Posterior cingulate gyrus (tissue), 11 donors: ENCODE data around the gene NPHP4.

Experiments used
- DNase-seq, 10 donors: peaks; one replicate each; pipeline versions ENCODE4 v3.0.0 to v3.0.0-alpha.2; 2020 to 2021; ENCODE audit warnings: mixed read lengths in 3 of 10
- intact Hi-C: fragments of 100-400 bp; cut with DNase I; formaldehyde crosslinking; loops from one replicate; pipeline ENCODE4 v1.15.1; 2023

Gene NPHP4

DNA sequence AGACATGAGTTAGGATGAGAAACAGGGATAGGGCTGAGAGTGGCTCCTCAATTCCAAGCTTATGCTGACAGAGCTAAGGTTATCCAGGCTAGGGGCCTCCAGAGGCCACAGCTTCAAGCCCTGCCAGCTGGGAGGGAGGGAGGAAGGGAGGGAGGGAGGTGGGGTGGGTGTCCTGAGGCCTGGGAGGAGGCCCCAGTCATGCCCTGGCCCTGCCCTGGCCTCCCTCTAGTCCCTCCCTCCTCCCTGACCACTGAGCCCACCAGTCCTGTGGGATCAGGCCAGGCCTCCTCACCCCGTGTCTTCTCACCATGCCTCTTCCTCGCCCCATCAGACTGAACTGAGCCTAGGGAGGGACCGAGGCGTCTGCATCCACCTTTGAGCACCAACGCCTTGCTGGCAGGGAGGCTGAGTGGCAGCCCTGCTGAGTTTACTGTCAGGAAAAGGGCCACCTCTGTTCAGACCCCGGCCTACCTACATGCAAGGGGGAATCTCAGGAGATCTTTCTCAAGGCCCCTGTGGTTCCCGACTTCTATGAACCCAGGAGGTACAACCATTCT is 116.1 kb downstream of the NPHP4 start:
- intact Hi-C loops: no loop called here
- DNase-seq: peak in 2 of 10 donors; percentile 63 to 67

DNA sequence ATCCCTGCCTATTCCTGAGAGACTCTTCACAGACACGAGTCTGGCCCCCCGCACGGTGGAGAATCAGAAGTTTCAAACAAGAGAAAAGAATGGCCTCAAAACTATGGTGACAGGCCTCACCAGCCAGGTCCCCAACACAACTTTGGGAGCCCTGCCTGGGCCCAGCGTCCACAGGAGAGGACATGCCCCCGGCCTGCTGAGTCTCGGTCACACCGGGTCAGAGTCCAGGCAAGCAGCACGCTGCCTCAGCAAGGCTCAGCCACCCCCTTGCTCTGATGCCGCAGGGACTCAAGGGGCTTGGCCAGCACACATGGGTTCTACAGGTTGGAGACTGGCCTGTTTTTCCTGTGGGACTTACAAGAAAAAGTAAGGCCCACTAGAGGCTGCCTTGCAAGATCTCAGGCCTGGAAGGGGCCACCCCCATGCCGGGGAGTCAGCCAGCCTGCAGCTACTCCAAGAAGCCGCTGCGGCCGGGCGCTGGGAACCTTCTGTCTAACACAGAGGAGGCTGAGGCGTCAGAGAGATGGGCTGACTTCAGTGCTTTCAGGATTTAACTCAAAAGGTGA is 116.8 kb downstream of the NPHP4 start:
- DNase-seq: peak in 1 of 10 donors; percentile 76
- intact Hi-C loops: no loop called here

- no peak for DNase-seq
- intact Hi-C loops: no loop called here
These were observed 117.7 kb downstream of the NPHP4 start for GRCh38 chr1:5874416-5875110.

- DNase-seq: no peak
- intact Hi-C loops: no loop called here
These were observed 118.7 kb downstream of the NPHP4 start for GRCh38 chr1:5873556-5873955.

- intact Hi-C loops: no loop called here
- no peak for DNase-seq
These were observed 119.3 kb downstream of the NPHP4 start for GRCh38 chr1:5872886-5873285.

DNA sequence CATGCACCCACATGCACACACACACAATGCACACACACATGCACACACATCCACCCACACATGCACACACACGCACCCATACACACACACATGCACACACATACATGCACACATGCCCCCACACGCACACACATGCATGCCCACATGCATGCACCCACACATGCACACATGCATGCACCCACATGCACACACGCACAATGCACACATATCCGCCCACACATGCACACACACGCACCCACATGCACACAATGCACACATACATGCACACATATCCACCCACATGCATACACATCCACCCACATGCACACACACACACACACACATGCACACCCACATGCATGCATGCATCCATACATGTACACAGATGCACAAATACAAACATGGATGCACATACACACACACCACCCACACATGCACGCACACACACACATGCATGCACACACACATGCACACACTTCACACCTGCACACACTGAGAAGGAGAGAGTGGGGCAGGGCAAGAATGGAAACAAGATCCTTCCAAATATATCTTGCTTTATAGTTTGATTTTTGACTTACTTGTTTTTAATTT is 123.2 kb downstream of the NPHP4 start:
- intact Hi-C loops: no loop called here
- no peak for DNase-seq

GRCh38 chr1:5865774-5866173 is 126.5 kb downstream of the NPHP4 start:
- intact Hi-C loops: no loop called here
- no peak for DNase-seq

DNA sequence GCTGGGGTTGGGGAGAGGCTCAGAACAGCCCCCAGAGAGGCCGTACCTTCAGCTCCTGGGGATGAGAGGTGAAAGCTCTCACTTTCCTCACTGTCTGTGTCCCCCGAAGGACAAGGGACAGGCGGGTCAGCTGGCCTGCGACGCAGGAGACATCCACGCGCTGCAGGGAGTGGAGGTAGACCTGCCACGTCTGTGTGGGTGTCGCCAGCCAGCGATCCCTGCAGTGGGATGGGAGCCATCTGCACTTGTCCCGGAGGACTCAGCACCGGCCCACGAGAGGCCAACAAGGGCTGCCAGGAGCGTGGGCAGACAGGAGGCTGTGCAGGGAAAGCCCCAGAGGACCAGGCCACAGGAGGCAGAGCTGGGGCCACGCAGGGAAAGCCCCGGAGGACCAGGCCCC is 127.2 kb downstream of the NPHP4 start:
- intact Hi-C loops: no loop called here

DNA sequence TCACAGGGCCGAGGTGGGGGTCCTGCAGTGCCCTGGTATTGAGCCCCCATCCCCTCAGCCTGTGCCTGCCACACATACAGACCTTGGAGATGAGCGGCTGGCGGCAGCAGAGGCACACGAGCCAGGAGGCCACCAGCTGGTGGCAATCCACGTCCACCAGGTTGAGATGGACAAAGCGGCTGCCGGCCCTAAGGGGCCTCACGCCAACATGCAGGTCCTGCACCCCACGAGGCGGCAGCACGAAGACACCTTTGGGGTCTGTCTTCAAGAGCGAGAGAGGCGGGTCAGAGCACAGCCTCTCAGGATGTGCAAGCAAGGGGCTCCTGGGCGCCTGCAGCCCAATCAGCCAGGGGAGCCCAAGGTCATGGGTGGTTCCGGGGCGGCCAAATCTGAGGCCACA is 128.0 kb downstream of the NPHP4 start:
- DNase-seq: no peak
- intact Hi-C loops: no loop called here

More for the DNA sequence above, 127.2 kb downstream of the NPHP4 start:
- DNase-seq: no peak

DNA sequence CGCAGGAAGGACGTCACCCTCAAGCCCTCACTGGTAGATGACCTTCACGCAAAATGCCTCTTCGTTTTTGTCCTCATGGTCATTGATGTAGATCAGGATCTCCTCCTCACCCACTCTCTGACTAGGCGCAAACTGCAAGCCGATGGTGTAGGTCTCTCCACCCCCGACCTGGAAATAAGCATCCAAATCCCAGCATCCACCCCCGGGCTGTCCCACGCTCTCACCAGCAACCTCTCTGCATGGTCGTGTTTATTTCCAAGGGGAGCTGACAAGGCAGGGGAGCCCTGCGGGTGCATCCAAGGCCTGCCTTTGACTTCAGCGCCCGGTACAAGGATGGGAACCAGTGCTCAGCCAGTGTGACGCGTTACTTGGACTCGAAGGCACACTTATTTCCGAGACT is 129.0 kb downstream of the NPHP4 start:
- peak in 2 of 10 donors; percentile 19 to 38 for DNase-seq
- intact Hi-C loops: no loop called here

- intact Hi-C loops: no loop called here
- DNase-seq: no peak
These were observed 130.1 kb downstream of the NPHP4 start for GRCh38 chr1:5861871-5862825.

GRCh38 chr1:5860277-5860676 is 131.9 kb downstream of the NPHP4 start:
- intact Hi-C loops: no loop called here
- DNase-seq: no peak

GRCh38 chr1:5859766-5860165 is 132.5 kb downstream of the NPHP4 start:
- intact Hi-C loops: no loop called here
- DNase-seq: no peak

GRCh38 chr1:5858844-5859407 is 133.3 kb downstream of the NPHP4 start:
- intact Hi-C loops: no loop called here
- no peak for DNase-seq

- intact Hi-C loops: no loop called here
- DNase-seq: no peak
These were observed 134.0 kb downstream of the NPHP4 start for GRCh38 chr1:5858246-5858645.

DNA sequence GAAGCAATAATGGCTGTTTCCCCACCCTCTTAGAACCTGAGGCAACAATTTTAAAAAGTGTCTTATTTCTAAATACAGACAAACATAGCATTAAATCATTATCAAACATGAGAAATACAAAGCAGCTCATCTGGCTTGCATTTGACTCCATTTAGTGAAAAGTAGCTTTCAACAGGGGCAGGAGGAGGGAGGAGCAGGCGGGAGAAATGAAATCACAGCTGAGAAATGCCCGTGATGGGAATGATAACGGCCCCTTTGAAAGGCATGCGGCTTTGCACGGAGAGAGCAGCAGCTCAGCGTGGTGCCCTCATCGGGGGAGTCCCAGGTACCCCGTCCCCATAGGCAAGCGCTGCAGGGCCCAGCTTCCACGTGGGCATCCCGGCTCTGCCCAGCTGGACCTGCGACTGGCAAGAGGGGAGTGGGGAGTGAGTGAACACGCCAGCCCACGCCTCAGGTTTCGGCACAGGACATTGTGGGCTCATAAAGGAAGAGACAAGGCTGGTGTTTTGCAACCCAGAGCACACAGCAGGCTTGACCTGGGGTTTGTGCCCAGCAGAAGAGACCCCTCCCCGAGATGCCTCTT is 134.6 kb downstream of the NPHP4 start:
- intact Hi-C loops: no loop called here

DNA sequence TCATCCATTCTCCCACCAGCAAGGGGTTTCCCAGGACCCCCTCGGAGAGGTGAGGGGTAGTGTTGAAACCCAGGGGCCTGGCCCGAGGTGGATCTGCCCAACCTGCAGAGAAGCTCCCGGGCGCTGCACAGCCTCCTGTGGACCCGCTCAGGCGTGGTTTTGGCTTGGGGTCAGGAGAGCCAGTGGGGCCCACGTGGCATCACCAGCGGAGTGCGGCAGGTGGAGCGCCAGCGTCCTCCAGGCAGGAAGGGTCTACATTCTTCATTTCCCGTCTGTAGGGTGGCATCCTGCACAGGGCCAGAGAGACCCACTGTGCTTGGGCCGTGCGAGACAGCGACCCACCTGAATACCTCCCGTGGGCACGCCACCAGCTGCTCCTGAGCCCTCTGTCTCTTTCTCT is 135.2 kb downstream of the NPHP4 start:
- intact Hi-C loops: no loop called here
- no peak for DNase-seq

More for the DNA sequence above, 134.6 kb downstream of the NPHP4 start:
- no peak for DNase-seq

DNA sequence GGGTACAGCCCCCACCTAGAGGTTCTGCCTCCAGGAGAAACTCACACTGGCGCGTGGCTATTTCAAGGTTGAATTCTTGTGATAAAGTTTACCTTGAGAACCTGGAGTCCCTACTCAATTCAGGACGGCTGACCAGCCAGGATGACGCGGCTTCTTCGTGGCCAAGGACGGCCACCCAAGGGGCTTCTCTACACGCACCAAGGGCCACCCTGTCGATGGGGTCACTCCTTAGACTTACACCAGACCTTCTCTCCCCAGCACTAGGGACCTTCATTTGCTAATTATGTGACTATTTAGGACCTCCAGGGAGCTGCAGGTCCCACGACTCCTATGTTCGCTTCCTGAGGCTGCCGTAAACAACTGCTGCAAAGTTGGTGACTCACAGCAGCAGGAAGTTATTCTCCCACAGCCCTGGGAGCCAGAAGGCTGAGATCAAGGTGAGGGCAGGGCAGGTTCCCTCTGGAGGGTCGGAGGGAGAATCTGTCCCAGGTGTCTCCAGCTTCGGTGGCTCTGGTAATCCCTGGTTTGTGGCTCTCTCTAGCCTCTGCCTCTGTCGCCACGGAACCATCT is 135.9 kb downstream of the NPHP4 start:
- intact Hi-C loops: no loop called here
- no peak for DNase-seq

DNA sequence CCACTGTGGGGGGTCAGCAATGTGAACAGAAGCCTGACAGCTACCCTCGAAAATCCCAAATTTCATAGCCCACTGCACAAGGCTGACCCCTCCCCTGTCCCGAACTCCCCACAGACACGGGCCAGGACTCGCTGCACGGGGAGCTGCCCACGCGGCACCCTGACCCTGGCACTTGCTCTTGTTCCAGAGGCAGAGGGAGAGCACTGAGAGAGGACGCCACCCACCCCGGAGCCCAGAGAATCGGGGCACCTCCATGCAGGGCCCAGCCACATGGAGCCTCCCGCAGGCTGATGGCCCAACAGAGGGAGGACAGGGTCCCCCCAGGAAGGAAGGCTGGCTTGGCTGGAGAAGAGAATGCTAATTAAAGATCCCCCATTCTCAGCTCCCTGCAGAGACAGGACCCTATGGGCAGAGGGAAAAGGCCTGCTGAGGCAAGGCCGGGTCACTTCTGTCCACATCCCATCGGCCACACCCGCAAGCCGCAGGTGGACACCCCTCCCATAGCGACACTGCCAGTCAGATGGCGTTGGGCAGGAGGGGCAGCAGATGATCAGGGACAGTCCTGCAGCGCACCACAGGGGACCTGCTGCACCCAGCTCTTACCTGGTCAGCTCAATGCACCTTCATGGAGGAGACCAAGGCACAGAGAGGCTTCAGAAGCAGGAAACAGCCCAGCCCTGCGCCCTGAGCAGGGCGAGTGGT is 136.9 kb downstream of the NPHP4 start:
- no peak for DNase-seq
- intact Hi-C loops: no loop called here
